K562 (cell line): ENCODE measurements around the gene TSPAN13.

Experiments
- ARHGAP35 ChIP-seq: fragments of 450-650 bp; IDR thresholded peaks from 2 replicates; pipeline ENCODE4 v1.6.1; 2018; ENCODE audit not compliant: partially characterized antibody
- E4F1 ChIP-seq: fragments of 250-450 bp; sonication (Bioruptor Pico); IDR thresholded peaks from 2 replicates; pipeline ENCODE4 v1.5.0; 2021; ENCODE audit warnings: mild to moderate bottlenecking, borderline replicate concordance
- SP1 ChIP-seq: sonication (generic); formaldehyde crosslinking; IDR thresholded peaks from 2 replicates; pipeline ENCODE4 v1.8.1; 2022; ENCODE audit warnings: mild to moderate bottlenecking, missing genetic modification reagents
- SP2 ChIP-seq: IDR thresholded peaks from 2 replicates; pipeline ENCODE4 v1.6.1; 2011; ENCODE audit warnings: mild to moderate bottlenecking, low read depth, low read length, moderate library complexity; ENCODE audit not compliant: poor library complexity, severe bottlenecking; ENCODE audit errors: extremely low read depth
- TAF1 ChIP-seq: IDR thresholded peaks from 2 replicates; pipeline ENCODE4 v1.6.1; 2011; ENCODE audit warnings: mild to moderate bottlenecking, low read length, moderate library complexity; ENCODE audit not compliant: insufficient read depth, control insufficient read depth, severe bottlenecking; ENCODE audit errors: extremely low read depth
- TF ChIP-seq, protein P1 (sequence below), 3 experiments: IDR thresholded peaks in 2 of 3; conservative IDR thresholded peaks in 1 of 3; 2 replicates each; pipeline ENCODE4 v1.5.1; 2011 to 2012; ENCODE audit warnings: low read length in 3 of 3, mild to moderate bottlenecking in 3 of 3, control low read depth in 2 of 3, improper control_type of control experiment in 1 of 3, inconsistent platforms in 1 of 3, low read depth in 1 of 3, mixed read lengths in 1 of 3, moderate library complexity in 1 of 3; ENCODE audit not compliant: insufficient read depth in 2 of 3

DNA sequence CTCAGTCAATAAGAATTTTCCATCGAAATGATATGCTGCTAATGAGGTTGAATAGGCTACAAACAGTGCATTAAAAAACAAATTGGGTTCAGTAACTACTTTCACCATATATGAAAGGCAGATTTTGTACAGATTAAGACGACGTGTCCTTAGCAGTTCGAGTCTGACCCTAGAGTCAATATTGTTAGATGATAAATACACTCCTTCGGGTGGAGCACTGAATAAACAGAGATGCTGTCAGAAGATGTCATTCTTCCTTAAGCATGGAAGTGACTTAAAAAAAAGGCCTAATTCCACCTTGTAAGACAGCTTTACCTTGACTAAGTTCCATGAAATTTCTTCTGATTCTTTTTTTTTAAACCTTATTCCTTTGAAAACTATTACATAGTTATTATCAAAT, 57.0 kb downstream of the TSPAN13 start:
- TF ChIP-seq, protein P1, sequence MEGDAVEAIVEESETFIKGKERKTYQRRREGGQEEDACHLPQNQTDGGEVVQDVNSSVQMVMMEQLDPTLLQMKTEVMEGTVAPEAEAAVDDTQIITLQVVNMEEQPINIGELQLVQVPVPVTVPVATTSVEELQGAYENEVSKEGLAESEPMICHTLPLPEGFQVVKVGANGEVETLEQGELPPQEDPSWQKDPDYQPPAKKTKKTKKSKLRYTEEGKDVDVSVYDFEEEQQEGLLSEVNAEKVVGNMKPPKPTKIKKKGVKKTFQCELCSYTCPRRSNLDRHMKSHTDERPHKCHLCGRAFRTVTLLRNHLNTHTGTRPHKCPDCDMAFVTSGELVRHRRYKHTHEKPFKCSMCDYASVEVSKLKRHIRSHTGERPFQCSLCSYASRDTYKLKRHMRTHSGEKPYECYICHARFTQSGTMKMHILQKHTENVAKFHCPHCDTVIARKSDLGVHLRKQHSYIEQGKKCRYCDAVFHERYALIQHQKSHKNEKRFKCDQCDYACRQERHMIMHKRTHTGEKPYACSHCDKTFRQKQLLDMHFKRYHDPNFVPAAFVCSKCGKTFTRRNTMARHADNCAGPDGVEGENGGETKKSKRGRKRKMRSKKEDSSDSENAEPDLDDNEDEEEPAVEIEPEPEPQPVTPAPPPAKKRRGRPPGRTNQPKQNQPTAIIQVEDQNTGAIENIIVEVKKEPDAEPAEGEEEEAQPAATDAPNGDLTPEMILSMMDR (IDR thresholded peaks at IDR 0.05 in 2 of 3, conservative IDR thresholded peaks at IDR 0.05 in 1 of 3; ENCODE audit: insufficient read depth in 2 of 3, low read depth in 1 of 3, low read length in 3 of 3), result no peak
- no peak for TF ChIP-seq SP2
- no peak for TF ChIP-seq SP1 (CRISPR knock-in tag)
- TF ChIP-seq ARHGAP35, result no peak
- TF ChIP-seq E4F1 (CRISPR knock-in tag), result no peak
- no peak for TF ChIP-seq TAF1
